ENCODE results near the gene WRAP73. TPM values are rescaled to one million over a fixed set of nuclear protein-coding genes. Genes with fewer than 3 reads are reported as not detected.

WRAP73 gene
- total RNA-seq, 2 donors from 2014 or later, result 6.8 to 11.4 TPM

DNA sequence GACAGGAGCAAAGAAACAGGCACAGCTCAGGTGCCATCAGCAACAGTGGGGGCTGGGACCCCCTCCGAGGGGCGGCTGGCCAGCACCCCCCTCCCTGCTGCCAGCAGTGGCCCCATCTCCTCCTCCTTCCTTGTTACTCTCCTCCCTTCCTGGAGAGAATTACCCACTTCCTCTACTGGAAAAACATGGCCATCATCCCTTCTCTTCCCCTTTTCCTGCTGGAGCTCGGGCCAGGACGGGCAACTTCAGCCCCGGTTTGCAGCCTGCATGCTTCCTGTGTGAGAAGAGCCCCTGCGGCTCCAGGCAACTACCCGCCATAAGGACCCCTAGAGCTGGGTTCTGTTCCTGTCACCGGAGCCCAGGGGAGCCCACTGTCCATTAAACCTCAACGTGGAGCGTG, 56.2 kb downstream of the WRAP73 start:
- TF ChIP-seq, protein P1, sequence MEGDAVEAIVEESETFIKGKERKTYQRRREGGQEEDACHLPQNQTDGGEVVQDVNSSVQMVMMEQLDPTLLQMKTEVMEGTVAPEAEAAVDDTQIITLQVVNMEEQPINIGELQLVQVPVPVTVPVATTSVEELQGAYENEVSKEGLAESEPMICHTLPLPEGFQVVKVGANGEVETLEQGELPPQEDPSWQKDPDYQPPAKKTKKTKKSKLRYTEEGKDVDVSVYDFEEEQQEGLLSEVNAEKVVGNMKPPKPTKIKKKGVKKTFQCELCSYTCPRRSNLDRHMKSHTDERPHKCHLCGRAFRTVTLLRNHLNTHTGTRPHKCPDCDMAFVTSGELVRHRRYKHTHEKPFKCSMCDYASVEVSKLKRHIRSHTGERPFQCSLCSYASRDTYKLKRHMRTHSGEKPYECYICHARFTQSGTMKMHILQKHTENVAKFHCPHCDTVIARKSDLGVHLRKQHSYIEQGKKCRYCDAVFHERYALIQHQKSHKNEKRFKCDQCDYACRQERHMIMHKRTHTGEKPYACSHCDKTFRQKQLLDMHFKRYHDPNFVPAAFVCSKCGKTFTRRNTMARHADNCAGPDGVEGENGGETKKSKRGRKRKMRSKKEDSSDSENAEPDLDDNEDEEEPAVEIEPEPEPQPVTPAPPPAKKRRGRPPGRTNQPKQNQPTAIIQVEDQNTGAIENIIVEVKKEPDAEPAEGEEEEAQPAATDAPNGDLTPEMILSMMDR (IDR thresholded peaks at IDR 0.05), result no peak
- H3K4me1 ChIP-seq, result peaks cover 0 to 29% of the 10 kb centered on the region in 2 donors
- H3K4me3 ChIP-seq, result no peak overlapping the region
- no peaks in the 10 kb centered on the region for H3K36me3 ChIP-seq
- no peaks in the 10 kb centered on the region for H3K27me3 ChIP-seq
- no peak overlapping the region for H3K27ac ChIP-seq
- H3K9me3 ChIP-seq, result no peaks in the 10 kb centered on the region
- no peak for DNase-seq (ENCODE audit: low spot score)

DNA sequence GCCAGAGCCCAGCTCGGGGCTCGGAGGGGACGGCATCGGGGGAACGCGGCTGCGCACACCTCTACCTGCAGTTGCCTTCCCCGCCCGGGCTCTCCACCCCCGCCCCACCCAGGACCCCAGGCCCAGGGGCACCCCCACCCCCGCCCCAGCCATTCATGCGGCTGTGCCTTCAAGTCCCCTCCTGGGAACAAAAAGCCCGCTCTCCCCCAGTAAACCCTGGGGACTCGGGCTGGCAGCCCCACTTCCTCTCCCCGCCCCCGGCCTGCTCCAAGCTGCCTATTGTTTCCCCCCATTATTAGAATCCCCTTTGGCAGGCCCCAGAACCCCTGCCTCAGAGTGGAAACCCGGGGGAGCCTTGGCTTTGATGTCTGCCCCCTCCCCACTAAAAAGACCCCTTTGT, 56.6 kb downstream of the WRAP73 start:
- H3K4me3 ChIP-seq, result no peak overlapping the region
- no peaks in the 10 kb centered on the region for H3K9me3 ChIP-seq
- no peaks in the 10 kb centered on the region for H3K36me3 ChIP-seq
- no peak for DNase-seq (ENCODE audit: low spot score)
- no peak overlapping the region for H3K27ac ChIP-seq
- H3K27me3 ChIP-seq, result no peaks in the 10 kb centered on the region
- H3K4me1 ChIP-seq, result peaks cover 0 to 25% of the 10 kb centered on the region in 2 donors
- TF ChIP-seq, protein P1 (IDR thresholded peaks at IDR 0.05), result no peak

DNA sequence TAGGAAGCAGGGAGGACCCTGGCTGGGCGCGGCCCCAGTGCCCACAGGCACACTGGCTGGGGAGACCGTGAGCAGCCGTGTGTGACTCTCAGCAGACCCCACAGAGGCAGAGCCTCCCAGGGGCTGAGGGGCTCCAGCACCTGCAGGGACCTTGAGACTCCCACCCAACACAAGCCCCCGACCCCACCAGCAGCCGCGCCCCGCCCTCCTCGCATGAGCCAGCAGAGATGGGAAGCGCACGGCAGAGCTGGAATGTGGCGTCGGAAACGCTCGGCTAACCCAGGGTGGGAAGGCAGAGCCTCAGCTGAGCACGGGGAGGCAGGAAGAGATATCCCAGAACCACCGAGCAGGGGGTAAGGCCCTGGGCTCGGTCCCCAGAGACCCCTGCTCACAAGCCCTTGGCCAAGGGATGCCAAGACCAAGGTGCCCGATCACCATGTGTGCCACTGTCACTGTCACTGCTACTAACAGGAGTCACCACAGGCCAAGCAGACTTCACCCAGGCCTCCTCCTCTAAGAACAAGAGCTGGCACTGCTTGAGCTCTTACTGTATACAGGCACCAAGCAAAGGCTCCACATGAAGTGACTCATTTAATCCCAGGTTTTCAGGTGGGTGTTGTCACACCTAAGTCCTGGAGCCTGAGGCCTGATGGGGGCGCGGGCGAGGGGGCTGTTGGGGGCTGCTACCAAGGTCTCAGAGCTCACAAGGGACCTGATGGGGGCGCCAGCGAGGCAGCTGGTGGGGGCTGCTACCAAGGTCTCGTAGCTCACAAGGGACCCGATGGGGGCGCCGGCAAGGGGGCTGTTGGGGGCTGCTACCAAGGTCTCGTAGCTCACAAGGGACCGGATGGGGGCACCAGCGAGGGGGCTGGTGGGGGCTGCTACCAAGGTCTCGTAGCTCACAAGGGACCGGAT, 58.7 kb downstream of the WRAP73 start:
- Histone ChIP-seq H3K4me3 (no peak overlapping the region), H3K27ac (no peak overlapping the region), H3K4me1 (peaks cover 0 to 10% of the 10 kb centered on the region in 2 donors), H3K36me3 (no peaks in the 10 kb centered on the region), H3K9me3 (no peaks in the 10 kb centered on the region), H3K27me3 (no peaks in the 10 kb centered on the region)
- TF ChIP-seq, protein P1 (IDR thresholded peaks at IDR 0.05), result no peak
- no peak for DNase-seq (ENCODE audit: low spot score)

DNA sequence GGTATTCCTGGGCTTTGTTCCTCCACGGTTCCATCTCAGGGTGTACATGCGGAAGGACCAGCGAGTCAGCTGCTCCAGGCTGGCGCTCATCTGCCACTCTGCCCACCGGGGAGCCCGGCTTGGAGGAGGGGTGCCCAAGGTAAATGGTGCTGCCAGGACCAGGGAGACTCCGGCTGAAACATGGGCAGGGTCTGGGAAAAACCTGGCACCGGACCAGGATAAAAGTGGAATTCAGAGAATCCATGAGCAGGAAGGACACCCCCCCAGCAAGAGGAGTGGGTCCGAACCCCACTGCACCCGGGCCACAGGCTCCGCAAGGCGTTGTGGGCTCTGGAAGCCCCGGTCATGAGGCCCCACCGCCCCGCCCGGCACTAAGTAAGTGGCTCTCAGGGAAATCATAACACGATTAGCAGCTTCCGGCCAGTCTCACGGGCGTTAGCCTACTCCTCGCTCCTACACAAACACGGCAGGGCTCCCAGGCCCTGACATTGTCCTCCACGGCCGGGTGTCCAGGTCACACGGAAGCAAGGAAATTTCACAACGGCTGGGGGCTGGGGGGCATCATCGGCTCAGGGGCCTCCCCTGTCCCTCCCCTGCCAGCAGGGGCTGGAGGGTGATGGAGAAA, 59.7 kb downstream of the WRAP73 start:
- H3K4me1 ChIP-seq, result peaks cover 0 to 10% of the 10 kb centered on the region in 2 donors

DNA sequence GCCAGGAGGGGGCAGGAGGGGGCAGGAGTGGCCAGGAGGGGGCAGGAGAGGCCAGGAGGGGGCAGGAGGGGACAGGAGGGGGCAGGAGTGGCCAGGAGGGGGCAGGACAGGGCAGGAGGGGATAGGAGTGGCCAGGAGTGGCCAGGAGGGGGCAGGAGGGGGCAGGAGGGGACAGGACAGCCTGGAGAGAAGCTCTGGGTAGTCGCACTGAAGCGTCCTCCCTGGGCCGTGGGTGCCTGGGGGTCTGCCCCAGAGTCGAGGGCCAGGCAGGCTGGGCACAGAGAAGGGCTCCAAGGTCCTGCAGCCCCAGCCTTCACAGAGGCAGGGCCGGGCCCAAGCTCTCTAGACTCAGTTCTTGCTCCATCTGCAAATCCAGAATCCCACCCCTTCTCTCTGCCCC, 61.5 kb downstream of the WRAP73 start:
- no peak overlapping the region for H3K4me3 ChIP-seq
- no peaks in the 10 kb centered on the region for H3K36me3 ChIP-seq
- no peak for DNase-seq (ENCODE audit: low spot score)
- TF ChIP-seq, protein P1 (IDR thresholded peaks at IDR 0.05), result no peak
- H3K4me1 ChIP-seq, result peaks cover 0 to 10% of the 10 kb centered on the region in 2 donors
- H3K9me3 ChIP-seq, result no peaks in the 10 kb centered on the region
- no peaks in the 10 kb centered on the region for H3K27me3 ChIP-seq
- H3K27ac ChIP-seq, result no peak overlapping the region

More for the DNA sequence above, 59.7 kb downstream of the WRAP73 start:
- no peak overlapping the region for H3K27ac ChIP-seq
- TF ChIP-seq, protein P1 (IDR thresholded peaks at IDR 0.05), result no peak
- H3K36me3 ChIP-seq, result no peaks in the 10 kb centered on the region
- no peaks in the 10 kb centered on the region for H3K27me3 ChIP-seq
- no peaks in the 10 kb centered on the region for H3K9me3 ChIP-seq
- DNase-seq (ENCODE audit: low spot score), result no peak
- H3K4me3 ChIP-seq, result no peak overlapping the region
